ENCODE results near the gene RAD51B. TPM values are rescaled to one million over a fixed set of nuclear protein-coding genes. Genes with fewer than 3 reads are reported as not detected.
"Not testable (repeated sequence)": the region's sequence is repeated elsewhere in the genome, so short reads cannot be mapped to it uniquely, and the experiment has no call there.

RAD51B gene
- total RNA-seq, 1 experiment from 2014 or later = 7.2 TPM

DNA sequence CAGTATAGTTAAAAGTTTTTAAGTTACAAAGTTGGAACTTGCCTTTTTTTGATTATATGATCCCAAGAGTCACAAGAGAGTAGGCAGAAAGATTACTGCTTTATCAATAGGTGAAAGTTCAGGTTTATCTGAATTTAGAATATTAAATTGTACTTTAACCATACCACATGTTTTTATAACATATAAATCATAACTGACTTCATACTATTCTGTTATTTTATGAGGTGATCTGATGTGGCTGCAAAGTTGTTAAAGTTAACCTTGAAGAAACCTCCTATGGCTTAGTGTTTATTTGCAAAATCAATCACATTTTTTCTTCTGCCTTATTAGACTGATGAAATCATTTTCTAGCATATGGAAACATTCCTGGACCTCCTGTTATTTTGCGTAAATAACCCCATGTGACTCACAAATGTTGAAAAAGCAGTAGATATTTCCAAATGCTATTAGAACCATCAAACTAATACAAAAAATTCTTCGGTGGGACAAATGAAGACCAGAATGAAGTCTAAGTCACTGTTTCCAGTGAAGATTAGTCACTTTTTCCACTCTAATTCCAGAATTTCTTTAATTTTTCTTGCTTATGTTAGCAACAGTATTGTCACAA lies 132.1 kb downstream of the RAD51B start:
- Histone ChIP-seq H3K4me3 (no peak overlapping the region), H3K9me3 (peaks cover 11% of the 10 kb centered on the region; the same call in 1 of the 2 replicates), H3K27me3 (no peaks in the 10 kb centered on the region), H3K36me3 (peaks cover 3% of the 10 kb centered on the region; the same call in 1 of the 2 replicates)
- no peak for DNase-seq

DNA sequence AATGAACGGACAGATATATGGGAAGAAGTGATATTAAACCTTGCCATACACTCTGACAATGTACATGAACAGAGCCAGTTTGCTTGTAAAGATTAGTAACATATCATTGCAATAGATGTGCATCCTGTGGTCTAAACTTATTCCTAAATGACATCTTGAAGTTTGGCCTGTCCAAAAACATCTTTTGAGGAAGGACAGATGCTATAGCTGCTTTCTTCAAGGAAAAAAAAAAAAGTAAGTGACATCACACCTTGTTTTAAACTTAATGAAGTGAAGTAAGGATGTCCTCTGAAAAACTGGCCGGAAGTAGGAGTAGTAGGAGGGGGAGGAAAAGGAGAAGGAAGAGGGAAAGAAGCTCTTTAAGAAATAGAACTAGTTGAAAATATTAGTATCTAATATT lies 132.8 kb downstream of the RAD51B start:
- DNase-seq = no peak
- peaks cover 11% of the 10 kb centered on the region; the same call in 1 of the 2 replicates for H3K9me3 ChIP-seq
- peaks cover 3% of the 10 kb centered on the region; the same call in 1 of the 2 replicates for H3K36me3 ChIP-seq
- H3K4me3 ChIP-seq = no peak overlapping the region
- no peaks in the 10 kb centered on the region for H3K27me3 ChIP-seq

DNA sequence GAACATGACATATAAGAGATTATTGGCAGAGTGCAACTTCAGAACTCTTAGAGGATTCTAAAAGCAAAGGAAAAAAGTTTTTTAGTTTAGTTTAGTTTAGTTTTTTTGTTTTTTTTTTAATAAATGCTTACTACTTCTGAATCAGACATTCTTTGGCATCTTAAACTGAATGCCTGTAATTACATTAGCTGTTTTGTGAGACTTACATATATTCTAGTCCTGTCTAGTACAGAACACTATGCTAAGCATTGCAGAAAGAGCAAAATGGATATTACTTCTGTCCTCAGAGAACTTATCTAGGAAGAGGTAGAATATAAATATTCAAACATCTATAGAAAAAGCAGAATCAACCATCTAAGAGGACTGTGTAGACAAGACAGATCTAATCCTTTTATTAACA lies 133.2 kb downstream of the RAD51B start:
- Histone ChIP-seq H3K4me3 (no peak overlapping the region), H3K9me3 (peaks cover 11% of the 10 kb centered on the region; the same call in 1 of the 2 replicates), H3K27me3 (no peaks in the 10 kb centered on the region), H3K36me3 (peaks cover 3% of the 10 kb centered on the region; the same call in 1 of the 2 replicates)
- DNase-seq = no peak

DNA sequence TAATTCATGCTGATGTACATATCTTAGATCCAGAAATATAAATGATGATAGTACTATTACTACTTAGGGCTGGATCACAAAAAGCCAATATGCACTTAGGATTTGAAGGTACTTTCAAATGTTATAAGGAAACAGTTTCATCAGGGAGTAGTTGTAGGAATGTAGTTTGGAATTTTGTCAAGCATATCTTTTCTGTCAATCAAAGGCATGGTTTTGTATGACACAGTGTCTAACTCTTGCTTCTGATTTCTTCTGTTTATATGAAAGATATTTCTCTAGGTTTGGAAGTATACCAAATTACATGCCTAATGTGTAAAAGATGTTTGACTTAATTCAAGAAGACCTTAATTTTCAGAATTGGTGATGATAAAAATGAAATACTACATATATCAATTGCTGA lies 135.7 kb downstream of the RAD51B start:
- no peak for DNase-seq
- Histone ChIP-seq H3K36me3 (no peaks in the 10 kb centered on the region), H3K4me3 (no peak overlapping the region), H3K27me3 (no peaks in the 10 kb centered on the region), H3K9me3 (peaks cover 2% of the 10 kb centered on the region; the same call in 1 of the 2 replicates)

DNA sequence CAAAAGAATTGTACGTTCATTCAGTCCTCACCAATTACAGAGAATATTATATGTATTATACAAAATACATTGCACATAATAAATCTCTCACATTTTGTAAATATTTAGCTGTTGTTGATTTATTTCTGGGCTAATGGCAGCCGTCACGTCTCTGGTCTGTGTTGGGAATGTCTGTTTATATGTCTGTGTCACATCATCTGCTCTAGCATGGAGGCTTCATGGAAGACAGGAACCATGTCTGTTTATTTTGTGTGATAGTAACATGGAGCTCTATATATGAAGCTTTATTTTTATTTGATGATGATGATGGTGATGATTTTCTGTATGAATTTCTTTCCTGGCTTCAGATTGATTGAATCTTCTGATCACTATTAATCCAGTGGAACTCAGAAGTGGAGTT lies 138.4 kb downstream of the RAD51B start:
- no peaks in the 10 kb centered on the region for H3K9me3 ChIP-seq
- H3K36me3 ChIP-seq = no peaks in the 10 kb centered on the region
- H3K27me3 ChIP-seq = no peaks in the 10 kb centered on the region
- DNase-seq = no peak
- no peak overlapping the region for H3K4me3 ChIP-seq

DNA sequence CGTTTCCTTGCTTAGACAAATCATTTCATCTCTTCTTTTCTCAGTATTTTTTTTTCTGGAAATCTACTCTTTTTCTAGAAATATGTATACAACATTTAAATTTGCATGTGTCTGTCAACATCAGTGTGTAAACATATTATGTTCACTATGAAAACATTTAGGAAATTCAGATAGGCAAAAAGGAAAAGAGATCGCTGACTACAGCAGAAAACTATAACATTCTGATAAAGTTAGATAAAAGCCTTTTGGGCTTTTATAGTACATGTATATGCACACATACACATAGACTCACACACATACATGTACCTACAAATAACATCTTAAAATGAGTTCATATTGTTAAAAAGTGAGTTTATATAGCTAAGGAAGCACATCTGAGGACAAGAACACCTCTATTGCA lies 142.1 kb downstream of the RAD51B start:
- H3K4me3 ChIP-seq = no peak overlapping the region
- H3K27me3 ChIP-seq = no peaks in the 10 kb centered on the region
- no peaks in the 10 kb centered on the region for H3K36me3 ChIP-seq
- no peak for DNase-seq
- no peaks in the 10 kb centered on the region for H3K9me3 ChIP-seq

DNA sequence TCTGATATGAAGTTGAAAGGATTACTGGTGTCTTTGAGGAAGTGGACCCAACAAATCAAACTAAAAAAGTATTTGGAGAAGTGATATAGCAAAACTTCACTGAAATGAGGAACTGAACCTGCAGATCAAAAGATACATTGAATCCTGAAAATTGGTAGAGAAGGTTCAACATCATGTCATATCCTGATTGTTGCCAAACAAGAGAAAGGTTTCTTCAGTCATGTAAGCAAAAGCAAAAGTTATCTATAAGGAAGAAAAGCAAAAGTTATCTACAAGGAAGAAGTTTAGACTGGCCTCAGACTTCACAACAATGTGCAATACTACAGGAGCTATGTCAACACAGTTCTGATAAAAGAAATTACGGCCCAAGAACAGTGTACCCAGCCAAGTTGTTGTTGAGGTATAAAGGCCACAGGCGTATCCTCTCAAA lies 142.7 kb downstream of the RAD51B start:
- Histone ChIP-seq H3K36me3 (no peaks in the 10 kb centered on the region), H3K4me3 (no peak overlapping the region), H3K27me3 (no peaks in the 10 kb centered on the region), H3K9me3 (no peaks in the 10 kb centered on the region)
- no peak for DNase-seq

DNA sequence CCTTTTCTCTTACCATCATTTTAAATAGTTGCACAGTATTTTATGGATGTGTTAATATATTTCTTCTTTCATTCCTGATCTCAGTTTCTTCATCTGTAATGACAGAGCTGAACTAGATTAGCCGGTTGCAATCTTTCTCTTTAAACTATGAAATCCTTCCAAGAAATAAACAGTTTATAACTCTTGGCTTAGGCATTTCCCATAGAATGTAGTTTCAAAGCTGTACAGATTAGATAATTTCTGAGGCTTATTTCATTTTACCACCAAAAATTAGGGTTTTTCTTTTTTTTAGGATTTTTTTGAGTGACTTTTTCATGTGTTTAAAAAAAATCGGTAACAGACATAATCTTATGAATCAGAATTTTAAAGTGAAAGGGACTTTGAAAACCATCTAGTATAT lies 144.0 kb downstream of the RAD51B start:
- Histone ChIP-seq H3K36me3 (no peaks in the 10 kb centered on the region), H3K27me3 (no peaks in the 10 kb centered on the region), H3K9me3 (no peaks in the 10 kb centered on the region), H3K4me3 (peak overlapping the region; percentile 7; the same call in 1 of the 2 replicates)
- no peak for DNase-seq

DNA sequence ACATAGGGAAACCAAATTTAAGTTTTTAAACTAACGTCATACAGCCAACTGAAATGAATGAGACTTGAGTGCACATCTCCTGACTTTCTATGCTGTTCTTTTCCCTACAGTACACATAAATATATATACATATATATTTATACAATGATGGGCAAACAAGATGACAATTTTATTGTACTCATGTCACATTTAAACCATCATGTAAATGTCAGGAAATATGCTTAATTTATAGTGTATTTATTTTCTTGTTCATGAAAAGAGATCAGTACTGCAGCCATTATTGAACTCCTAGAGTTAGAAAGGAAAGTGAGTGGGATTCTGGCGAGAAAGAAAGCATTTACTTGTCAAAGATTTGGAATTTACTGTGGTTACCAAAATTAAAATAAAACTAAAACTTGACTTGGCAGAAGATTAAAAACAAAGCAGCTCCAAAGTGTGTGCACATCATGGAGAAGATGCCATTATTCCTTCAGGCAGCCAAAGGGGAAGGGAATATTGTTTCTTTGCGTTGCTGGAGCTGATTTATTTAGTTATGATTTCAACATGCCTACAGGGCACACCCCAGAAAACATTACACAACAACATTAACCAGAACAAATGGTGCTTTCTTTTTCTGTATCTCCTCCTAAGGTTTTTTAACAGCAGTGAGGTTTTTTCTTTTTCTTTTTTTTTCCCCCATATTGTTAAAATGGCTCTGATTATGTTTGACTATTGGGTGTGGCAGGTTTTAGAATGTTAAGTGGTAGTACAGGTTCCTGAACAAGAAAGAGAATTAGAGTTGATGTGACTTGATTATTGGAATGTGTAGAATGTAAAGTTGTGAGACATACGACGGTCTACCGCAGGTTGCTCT lies 144.6 kb downstream of the RAD51B start:
- Histone ChIP-seq H3K9me3 (no peaks in the 10 kb centered on the region), H3K4me3 (peak overlapping the region; percentile 7; the same call in 1 of the 2 replicates), H3K36me3 (no peaks in the 10 kb centered on the region), H3K27me3 (no peaks in the 10 kb centered on the region)
- no peak for DNase-seq

DNA sequence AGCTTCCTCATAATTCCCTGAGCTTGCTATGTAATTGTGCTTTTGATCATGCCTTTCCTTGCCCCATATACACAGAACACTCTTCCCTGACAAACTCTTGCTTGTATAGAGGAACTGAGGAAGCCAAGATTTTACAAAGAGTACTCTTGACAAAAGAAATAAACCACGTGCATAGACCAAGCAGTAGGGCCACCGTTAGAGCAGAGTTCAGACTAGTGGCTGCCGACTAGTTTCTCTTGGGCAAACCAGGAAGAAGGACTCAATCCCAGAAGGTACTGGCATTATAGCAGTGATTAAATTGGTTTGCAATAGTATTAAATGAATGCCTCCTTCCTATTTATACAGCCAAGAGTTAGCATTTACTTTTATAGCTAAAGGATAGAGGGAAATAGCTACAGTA lies 146.1 kb downstream of the RAD51B start:
- Histone ChIP-seq H3K27me3 (no peaks in the 10 kb centered on the region), H3K9me3 (no peaks in the 10 kb centered on the region), H3K4me3 (no peak overlapping the region), H3K36me3 (no peaks in the 10 kb centered on the region)
- DNase-seq = no peak

DNA sequence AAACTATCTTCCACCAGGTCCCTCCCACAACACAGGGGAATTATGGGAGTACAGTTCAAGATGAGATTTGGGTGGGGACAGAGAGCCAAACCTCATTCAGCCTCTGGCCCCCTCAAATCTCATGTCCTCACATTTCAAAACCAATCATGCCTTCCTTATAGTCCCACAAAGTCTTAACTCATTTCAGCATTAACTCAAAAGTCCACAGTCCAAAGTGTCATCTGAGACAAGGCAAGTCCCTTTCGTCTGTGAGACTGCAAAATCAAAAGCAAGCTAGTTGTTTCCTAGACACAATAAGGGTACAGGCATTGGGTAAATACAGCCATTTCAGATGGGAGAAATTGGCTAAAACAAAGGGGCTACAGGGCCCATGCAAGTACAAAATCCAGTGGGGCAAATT lies 147.6 kb downstream of the RAD51B start:
- Histone ChIP-seq H3K27me3 (no peaks in the 10 kb centered on the region), H3K4me3 (no peak overlapping the region), H3K36me3 (no peaks in the 10 kb centered on the region), H3K9me3 (no peaks in the 10 kb centered on the region)
- no peak for DNase-seq

DNA sequence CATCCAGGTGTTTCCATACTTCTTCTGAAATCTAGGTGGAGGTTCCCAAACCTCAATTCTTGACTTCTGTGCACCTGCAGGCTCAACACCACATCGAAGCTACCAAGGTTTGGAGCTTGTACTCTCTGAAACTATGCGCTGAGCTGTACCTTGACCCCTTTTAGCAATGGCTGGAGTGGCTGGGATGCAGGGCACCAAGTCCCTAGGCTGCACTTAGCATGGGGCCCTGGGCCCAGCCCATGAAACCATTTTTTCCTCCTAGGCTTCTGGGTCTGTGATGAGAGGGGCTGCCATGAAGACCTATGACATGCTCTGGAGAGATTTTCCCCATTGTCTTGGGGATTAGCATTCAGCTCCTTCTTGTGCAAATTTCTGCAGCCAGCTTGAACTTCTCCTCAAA lies 148.4 kb downstream of the RAD51B start:
- H3K36me3 ChIP-seq = not testable (repeated sequence)

DNA sequence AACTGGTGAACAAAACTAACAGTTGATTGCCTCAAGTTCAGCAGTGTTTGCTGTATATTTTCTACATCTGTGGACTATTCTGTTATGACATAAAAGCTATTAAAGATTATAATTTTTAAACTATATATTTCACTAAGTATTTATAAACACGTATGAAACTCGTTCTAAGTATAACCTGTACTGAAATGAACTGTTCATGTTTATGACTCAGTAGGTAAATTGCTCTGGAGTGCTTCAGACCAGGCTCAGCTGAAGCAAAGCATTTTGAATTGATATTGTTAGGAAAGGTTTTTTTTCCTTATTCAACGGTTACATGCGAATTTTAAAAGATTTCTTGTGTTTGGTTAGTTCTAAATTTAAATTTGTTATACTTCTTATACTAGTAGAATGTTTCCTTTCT lies 151.3 kb downstream of the RAD51B start:
- DNase-seq = no peak
- no peaks in the 10 kb centered on the region for H3K9me3 ChIP-seq
- no peaks in the 10 kb centered on the region for H3K36me3 ChIP-seq
- H3K4me3 ChIP-seq = no peak overlapping the region
- H3K27me3 ChIP-seq = no peaks in the 10 kb centered on the region

More for the DNA sequence above, 148.4 kb downstream of the RAD51B start:
- H3K9me3 ChIP-seq, H3K4me3 ChIP-seq, H3K27me3 ChIP-seq, DNase-seq: not testable (repeated sequence)

DNA sequence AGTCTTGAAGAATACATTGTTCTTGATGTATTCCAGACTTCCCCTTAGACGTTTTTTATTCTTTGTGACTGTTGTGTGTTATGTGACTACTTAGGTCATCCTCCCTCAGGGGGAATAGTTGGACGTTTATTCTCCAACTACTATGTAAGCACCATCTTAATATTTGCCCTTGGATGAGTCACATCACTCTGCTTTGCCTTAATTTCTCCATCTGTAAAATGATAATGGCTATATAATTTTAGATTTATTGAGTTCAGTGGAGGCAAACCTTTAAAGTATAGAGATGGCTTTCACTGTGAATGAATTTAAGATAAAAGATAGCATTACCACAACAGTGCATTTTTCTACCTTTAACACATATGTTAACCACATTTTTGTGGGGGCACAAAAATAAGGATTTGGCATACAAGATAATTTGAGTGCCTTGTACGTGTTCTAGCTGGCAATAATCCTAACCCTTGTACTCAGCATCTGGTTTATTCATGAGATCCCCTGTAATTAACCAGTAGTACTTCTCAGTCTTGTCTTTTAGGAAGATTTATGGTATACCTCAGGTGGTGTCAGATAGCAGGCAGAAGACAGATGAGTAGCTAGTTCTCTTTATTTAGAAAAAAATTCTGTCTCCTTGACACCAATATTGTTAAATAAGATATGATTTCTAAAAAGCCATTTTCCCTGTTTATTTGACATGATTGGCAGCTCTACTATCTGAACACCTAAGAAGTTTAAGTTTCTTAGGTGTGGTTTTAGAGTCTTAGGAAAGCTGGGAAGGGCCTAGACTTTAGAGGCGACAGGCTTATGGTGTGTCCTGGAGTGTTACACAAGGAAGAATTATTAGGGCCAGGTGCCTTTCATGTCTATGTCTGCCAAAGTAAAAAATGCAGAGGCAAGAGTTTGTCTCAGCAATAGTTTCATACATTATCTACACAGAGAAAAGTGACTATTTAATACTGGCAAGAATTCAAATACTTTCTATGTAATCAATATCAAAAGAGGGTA lies 152.3 kb downstream of the RAD51B start:
- Histone ChIP-seq H3K36me3 (no peaks in the 10 kb centered on the region), H3K27me3 (no peaks in the 10 kb centered on the region), H3K9me3 (no peaks in the 10 kb centered on the region), H3K4me3 (no peak overlapping the region)
- no peak for DNase-seq

DNA sequence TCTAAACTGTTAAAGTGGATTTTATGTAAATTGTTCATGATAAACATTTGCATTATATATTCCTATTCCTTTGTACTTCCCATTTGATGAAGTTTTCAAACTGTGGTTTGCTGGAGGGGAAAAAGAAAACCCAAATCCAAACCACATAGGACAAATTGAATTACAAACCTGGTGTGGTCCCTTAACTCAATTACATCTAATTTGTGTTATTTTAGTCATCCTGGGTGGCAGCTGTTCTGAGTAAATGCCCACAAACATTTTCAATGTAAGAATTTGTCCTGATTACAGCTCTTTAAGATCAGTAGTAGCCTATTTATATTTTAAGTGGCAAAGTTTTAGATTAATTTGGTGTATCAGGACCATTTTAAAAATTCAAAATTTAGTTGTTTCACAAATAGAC lies 153.9 kb downstream of the RAD51B start:
- no peaks in the 10 kb centered on the region for H3K27me3 ChIP-seq
- DNase-seq = no peak
- no peaks in the 10 kb centered on the region for H3K36me3 ChIP-seq
- no peak overlapping the region for H3K4me3 ChIP-seq
- no peaks in the 10 kb centered on the region for H3K9me3 ChIP-seq

DNA sequence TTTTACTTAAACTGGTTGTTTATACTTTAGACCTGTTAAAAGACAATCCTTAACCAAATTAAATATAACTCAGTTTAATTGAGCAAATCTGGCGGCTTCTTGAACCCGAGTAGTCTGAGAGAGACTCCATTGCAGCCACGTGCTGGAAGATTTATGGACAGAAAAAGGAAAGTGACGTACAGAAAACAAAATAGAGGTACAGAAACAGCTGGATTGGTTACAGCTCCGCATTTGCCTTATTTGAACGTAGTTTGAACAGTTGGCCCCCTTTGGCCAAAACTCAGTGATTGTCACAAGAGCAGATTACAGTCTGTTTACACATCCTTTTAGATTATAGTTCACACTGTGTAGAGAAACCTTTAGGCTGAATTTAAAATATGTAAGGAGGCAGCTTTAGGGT lies 155.9 kb downstream of the RAD51B start:
- Histone ChIP-seq H3K4me3 (no peak overlapping the region), H3K27me3 (no peaks in the 10 kb centered on the region)
- DNase-seq = no peak

More for the DNA sequence above, 155.9 kb downstream of the RAD51B start:
- Histone ChIP-seq H3K9me3 (no peaks in the 10 kb centered on the region), H3K36me3 (no peaks in the 10 kb centered on the region)

All from MG63 (cell line).